ENCODE results near the gene HECTD3. TPM values are rescaled to one million over a fixed set of nuclear protein-coding genes. Genes with fewer than 3 reads are reported as not detected.

Gene HECTD3
- 100 to 1,000 TPM in 3 of 4 donors, 10 to 100 TPM in 1; 70.5 to 321 (median 133) TPM for total RNA-seq

- WGBS, 2 donors (ENCODE audit: low coverage in 1 of 2), result 2 to 6% methylated on average over 3 to 32 of the region's 62 CpGs
- Histone ChIP-seq H3K4me1 (peaks cover 18 to 39% (median 34%) of the 10 kb centered on the region in 4 donors), H3K36me3 (peaks cover 0 to 28% (median 13%) of the 10 kb centered on the region in 4 donors), H3K27ac (peak within 1 kb of the TSS; percentile 88 to 93 (median 91)), H3K27me3 (no peaks in the 10 kb centered on the region), H3K9me3 (no peaks in the 10 kb centered on the region), H3K4me3 (peak within 1 kb of the TSS; percentile 79 to 94 (median 86))
- peak; percentile 90 for DNase-seq
- TF ChIP-seq POLR2AphosphoS5 (IDR thresholded peaks at IDR 0.05) (peak in 2 of 3 donors; percentile 74 to 91), POLR2A (IDR thresholded peaks at IDR 0.05) (peak; percentile 70), EP300 (IDR thresholded peaks at IDR 0.05; ENCODE audit: low read depth) (no peak), CTCF (IDR thresholded peaks at IDR 0.05) (no peak)
- intact Hi-C loops (cut with DNase I; ENCODE audit: low total_unique reads), result no loop called here
- in situ Hi-C loops (cut with MboI; ENCODE audit: low pct_ligation_motif_present in 1 of 4, low pct_unique_long_range_greater_than_20kb in 1 of 4, low sequenced_read_pairs in 3 of 4), result loop anchor here (10.0 to 25.0 kb wide), 7 partner anchors 174 to 484 kb away; partner anchors contain the start of genes TESK2 (in 3 of the 4), BEST4 (in 1 of the 4), PTCH2 (in 1 of the 4) and RPS8 (in 1 of the 4)
Measured at GRCh38 chr1:45010855-45011811, at the start of gene HECTD3. Gene HECTD3 (minus strand): TSS chr1:45011324. CDS start chr1:45011257, 67 bp downstream.

GRCh38 chr1:45059829-45060228, 48.7 kb upstream of the HECTD3 start:
- in situ Hi-C loops (cut with MboI; ENCODE audit: low pct_ligation_motif_present in 1 of 4, low pct_unique_long_range_greater_than_20kb in 1 of 4, low sequenced_read_pairs in 3 of 4) (no loop called here), intact Hi-C loops (cut with DNase I; ENCODE audit: low total_unique reads) (no loop called here)
- Histone ChIP-seq H3K4me3 (no peak overlapping the region), H3K9me3 (no peaks in the 10 kb centered on the region), H3K4me1 (no peaks in the 10 kb centered on the region), H3K27ac (no peak overlapping the region), H3K27me3 (no peaks in the 10 kb centered on the region), H3K36me3 (no peaks in the 10 kb centered on the region)
- no peak for DNase-seq
- WGBS, 2 donors (ENCODE audit: low coverage in 1 of 2), result 38% methylated on average over 2 of the region's 2 CpGs
- TF ChIP-seq POLR2A (IDR thresholded peaks at IDR 0.05) (no peak), CTCF (IDR thresholded peaks at IDR 0.05) (no peak), POLR2AphosphoS5 (IDR thresholded peaks at IDR 0.05) (no peak), EP300 (IDR thresholded peaks at IDR 0.05; ENCODE audit: low read depth) (no peak)

GRCh38 chr1:45057542-45057941, 46.4 kb upstream of the HECTD3 start:
- Histone ChIP-seq H3K27ac (no peak overlapping the region), H3K4me3 (no peak overlapping the region), H3K9me3 (no peaks in the 10 kb centered on the region), H3K27me3 (no peaks in the 10 kb centered on the region), H3K36me3 (no peaks in the 10 kb centered on the region), H3K4me1 (no peaks in the 10 kb centered on the region)
- in situ Hi-C loops (cut with MboI; ENCODE audit: low pct_ligation_motif_present in 1 of 4, low pct_unique_long_range_greater_than_20kb in 1 of 4, low sequenced_read_pairs in 3 of 4) (no loop called here), intact Hi-C loops (cut with DNase I; ENCODE audit: low total_unique reads) (no loop called here)
- 71 to 90% methylated on average over 1 of the region's 1 CpG for WGBS, 2 donors (ENCODE audit: low coverage in 1 of 2)
- no peak for TF ChIP-seq POLR2AphosphoS5 (IDR thresholded peaks at IDR 0.05)
- no peak for TF ChIP-seq EP300 (IDR thresholded peaks at IDR 0.05; ENCODE audit: low read depth)
- no peak for TF ChIP-seq POLR2A (IDR thresholded peaks at IDR 0.05)
- no peak for TF ChIP-seq CTCF (IDR thresholded peaks at IDR 0.05)
- no peak for DNase-seq

- in situ Hi-C loops (cut with MboI; ENCODE audit: low pct_ligation_motif_present in 1 of 4, low pct_unique_long_range_greater_than_20kb in 1 of 4, low sequenced_read_pairs in 3 of 4) (no loop called here), intact Hi-C loops (cut with DNase I; ENCODE audit: low total_unique reads) (no loop called here)
- Histone ChIP-seq H3K27ac (no peak overlapping the region), H3K4me1 (peaks cover 0 to 5% (median 0%) of the 10 kb centered on the region in 4 donors), H3K4me3 (no peak overlapping the region), H3K36me3 (no peaks in the 10 kb centered on the region), H3K9me3 (no peaks in the 10 kb centered on the region), H3K27me3 (no peaks in the 10 kb centered on the region)
- no peak for TF ChIP-seq POLR2A (IDR thresholded peaks at IDR 0.05)
- TF ChIP-seq EP300 (IDR thresholded peaks at IDR 0.05; ENCODE audit: low read depth), result no peak
- TF ChIP-seq CTCF (IDR thresholded peaks at IDR 0.05), result no peak
- TF ChIP-seq POLR2AphosphoS5 (IDR thresholded peaks at IDR 0.05), result no peak
- WGBS, 2 donors (ENCODE audit: low coverage in 1 of 2), result 36 to 71% methylated on average over 1 to 2 of the region's 2 CpGs
- DNase-seq, result no peak
Measured at GRCh38 chr1:45051005-45051772, 40.1 kb upstream of the HECTD3 start.
